CD4-positive, CD25-positive, alpha-beta regulatory T cell (primary cell): ENCODE data around the gene OPA1. TPM values are rescaled to one million over a fixed set of nuclear protein-coding genes. Genes with fewer than 3 reads are reported as not detected.
A peak's percentile ranks its signal among the peaks of the same experiment; 100 is the strongest.
"Not testable (repeated sequence)": the region's sequence is repeated elsewhere in the genome, so short reads cannot be mapped to it uniquely, and the experiment has no call there.

Source experiments
- ATAC-seq, 2 donors: fragments of 150-1000 bp; cut with Tn5 transposase; one replicate each; pipeline ENCODE4 v1.10.0; 2021; ENCODE audit warnings: low read depth in 2 of 2, moderate number of reproducible peaks in 2 of 2, moderate library complexity in 1 of 2
- DNase-seq, 3 donors: peaks; one replicate each; pipeline versions ENCODE4 v3.0.0 to v3.0.0-alpha.2; 2012 to 2022; ENCODE audit warnings: mixed read lengths in 1 of 3
- H3K27ac ChIP-seq: one replicate; pipeline ENCODE4 v1.7.0; 2013; ENCODE audit warnings: mild to moderate bottlenecking, low read length; ENCODE audit not compliant: insufficient read depth, poor library complexity, severe bottlenecking
- H3K27me3 ChIP-seq: one replicate; pipeline ENCODE4 v1.7.0; 2013; ENCODE audit warnings: low read length; ENCODE audit not compliant: control insufficient read depth, insufficient read depth
- H3K36me3 ChIP-seq: one replicate; pipeline ENCODE4 v1.7.0; 2013; ENCODE audit warnings: mild to moderate bottlenecking, low read length, moderate library complexity; ENCODE audit not compliant: control insufficient read depth, insufficient read depth
- H3K4me1 ChIP-seq: 2 replicates; pipeline ENCODE4 v1.7.0; 2013; ENCODE audit warnings: mild to moderate bottlenecking, low read length; ENCODE audit not compliant: insufficient read depth, control insufficient read depth, poor library complexity, severe bottlenecking
- H3K4me3 ChIP-seq: one replicate; pipeline ENCODE4 v1.7.0; 2013; ENCODE audit warnings: low read depth, mild to moderate bottlenecking, low read length, moderate library complexity
- H3K9me3 ChIP-seq, 2 experiments: 1 replicate in 1 of 2; 2 replicates in 1 of 2; pipeline ENCODE4 v1.7.0; 2013; ENCODE audit warnings: low read length in 2 of 2, mild to moderate bottlenecking in 1 of 2, moderate library complexity in 1 of 2; ENCODE audit not compliant: control insufficient read depth in 2 of 2
- H3K27ac Mint-ChIP-seq, 3 donors: one replicate each; pipeline ENCODE4 v1.8.0; 2020 to 2022; ENCODE audit warnings: mild to moderate bottlenecking in 3 of 3, mixed read lengths in 3 of 3, moderate library complexity in 2 of 3
- H3K27me3 Mint-ChIP-seq: one replicate; pipeline ENCODE4 v1.8.0; 2022; ENCODE audit warnings: mild to moderate bottlenecking, mixed read lengths
- H3K36me3 Mint-ChIP-seq: one replicate; pipeline ENCODE4 v1.8.0; 2020; ENCODE audit warnings: mixed read lengths
- H3K4me1 Mint-ChIP-seq, 4 donors: one replicate each; pipeline ENCODE4 v1.8.0; 2020 to 2022; ENCODE audit warnings: mixed read lengths in 4 of 4, mild to moderate bottlenecking in 1 of 4
- H3K4me3 Mint-ChIP-seq, 4 donors: one replicate each; pipeline ENCODE4 v1.8.0; 2020 to 2022; ENCODE audit warnings: mild to moderate bottlenecking in 4 of 4, mixed read lengths in 4 of 4, moderate library complexity in 3 of 4
- H3K9me3 Mint-ChIP-seq, 7 donors: one replicate each; pipeline ENCODE4 v1.8.0; 2020 to 2022; ENCODE audit warnings: mixed read lengths in 7 of 7, mild to moderate bottlenecking in 3 of 7, moderate library complexity in 2 of 7
- polyA plus RNA-seq, 4 donors: library from polyadenylated mRNA; unstranded; fragments of 300-500 nt; fragmentation: Illumina TruSeq; gene quantifications; one replicate each; pipeline ENCODE4 v1.2.3, GENCODE V29; 2021
- total RNA-seq: library from RNA; stranded (reverse); gene quantifications from one replicate; pipeline ENCODE4 v1.2.3, GENCODE V29; 2022

The OPA1 gene
- total and polyA plus RNA-seq, 5 donors from 2014 or later: 20.3 to 57.4 (median 22.9) TPM

DNA sequence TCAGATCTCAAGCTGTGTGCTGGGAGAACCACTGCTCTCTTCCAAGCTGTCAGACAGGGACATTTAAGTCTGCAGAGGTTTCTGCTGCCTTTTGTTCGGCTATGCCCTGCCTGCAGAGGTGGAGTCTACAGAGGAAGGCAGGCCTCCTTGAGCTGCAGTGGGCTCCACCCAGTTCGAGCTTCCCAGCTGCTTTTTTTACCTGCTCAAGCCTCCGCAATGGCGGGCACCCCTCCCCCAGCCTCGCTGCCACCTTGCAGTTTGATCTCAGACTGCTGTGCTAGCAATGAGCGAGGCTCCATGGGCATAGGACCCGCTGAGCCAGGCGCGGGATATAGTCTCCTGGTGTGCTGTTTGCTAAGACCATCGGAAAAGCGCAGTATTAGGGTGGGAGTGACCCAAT is 17.5 kb downstream of the OPA1 start:
- H3K27ac ChIP-seq, H3K36me3 ChIP-seq, H3K27me3 ChIP-seq, H3K4me3 Mint-ChIP-seq, H3K27me3 Mint-ChIP-seq, H3K4me1 ChIP-seq, H3K27ac Mint-ChIP-seq, DNase-seq, H3K4me3 ChIP-seq, H3K9me3 Mint-ChIP-seq, ATAC-seq: not testable (repeated sequence)
- H3K4me1 Mint-ChIP-seq: peaks cover 17 to 55% (median 36%) of the 10 kb centered on the region in 4 donors
- peaks cover 27% of the 10 kb centered on the region for H3K36me3 Mint-ChIP-seq
- H3K9me3 ChIP-seq: peaks cover 9 to 14% of the 10 kb centered on the region in 2 experiments

DNA sequence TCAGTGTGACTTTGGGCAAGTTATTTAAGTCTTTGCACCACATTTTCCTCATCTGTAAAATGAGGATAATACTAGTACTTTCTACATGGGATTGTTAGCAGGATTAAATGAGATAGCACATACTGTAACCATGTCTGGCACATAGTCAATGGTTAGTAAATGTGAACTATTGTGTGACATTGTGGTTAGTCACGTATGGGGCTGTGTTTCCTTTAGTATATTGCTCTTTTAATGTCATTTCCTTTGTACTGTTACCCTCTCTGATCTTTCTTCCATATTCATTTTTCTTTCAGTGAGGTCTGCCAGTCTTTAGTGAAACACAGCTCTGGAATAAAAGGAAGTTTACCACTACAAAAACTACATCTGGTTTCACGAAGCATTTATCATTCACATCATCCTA is 21.4 kb downstream of the OPA1 start:
- Histone ChIP-seq H3K4me3 (peak overlapping the region; percentile 17), H3K4me1 (peaks cover 9% of the 10 kb centered on the region), H3K27ac (no peak overlapping the region), H3K27me3 (no peaks in the 10 kb centered on the region), H3K9me3 (peaks cover 9 to 14% of the 10 kb centered on the region in 2 experiments), H3K36me3 (peaks cover 39% of the 10 kb centered on the region)
- DNase-seq (peak in 1 of 3 donors; percentile 43), ATAC-seq (peak; percentile 31 to 48)
- Mint-ChIP-seq H3K27ac (peak overlapping the region in 2 of 3 donors; percentile 29 to 37), H3K9me3 (peaks cover 0 to 3% (median 0%) of the 10 kb centered on the region in 7 donors), H3K4me3 (peak overlapping the region in 1 of 4 donors; percentile 19), H3K27me3 (no peaks in the 10 kb centered on the region), H3K4me1 (peaks cover 17 to 30% (median 22%) of the 10 kb centered on the region in 4 donors), H3K36me3 (peaks cover 28% of the 10 kb centered on the region)

DNA sequence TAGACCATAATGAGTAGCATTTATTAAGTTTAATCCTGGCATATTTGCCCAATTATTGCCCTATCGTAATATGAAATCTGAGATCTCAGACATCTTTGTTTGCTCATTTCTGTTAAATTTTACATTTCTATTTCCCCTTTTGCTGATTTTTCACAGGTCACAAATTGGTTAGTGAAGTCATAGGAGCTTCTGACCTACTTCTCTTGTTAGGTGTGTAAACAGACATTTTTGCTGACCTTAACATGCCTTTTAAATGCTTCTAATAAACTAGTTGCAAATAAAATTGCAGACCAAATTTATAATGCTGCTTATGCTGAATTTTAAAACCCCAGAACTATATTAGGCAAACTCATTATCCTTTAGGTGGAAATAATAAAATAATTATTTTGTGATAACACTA is 24.6 kb downstream of the OPA1 start:
- no peaks in the 10 kb centered on the region for H3K27me3 Mint-ChIP-seq
- no peaks in the 10 kb centered on the region for H3K9me3 Mint-ChIP-seq
- Histone ChIP-seq H3K4me1 (peaks cover 12% of the 10 kb centered on the region), H3K27me3 (no peaks in the 10 kb centered on the region), H3K36me3 (peaks cover 56% of the 10 kb centered on the region), H3K4me3 (no peak overlapping the region), H3K9me3 (peaks cover 3 to 8% of the 10 kb centered on the region in 2 experiments), H3K27ac (no peak overlapping the region)
- H3K4me1 Mint-ChIP-seq: peaks cover 27 to 37% (median 31%) of the 10 kb centered on the region in 4 donors
- ATAC-seq (no peak), DNase-seq (no peak)
- peaks cover 35% of the 10 kb centered on the region for H3K36me3 Mint-ChIP-seq
- no peak overlapping the region for H3K4me3 Mint-ChIP-seq
- no peak overlapping the region for H3K27ac Mint-ChIP-seq

DNA sequence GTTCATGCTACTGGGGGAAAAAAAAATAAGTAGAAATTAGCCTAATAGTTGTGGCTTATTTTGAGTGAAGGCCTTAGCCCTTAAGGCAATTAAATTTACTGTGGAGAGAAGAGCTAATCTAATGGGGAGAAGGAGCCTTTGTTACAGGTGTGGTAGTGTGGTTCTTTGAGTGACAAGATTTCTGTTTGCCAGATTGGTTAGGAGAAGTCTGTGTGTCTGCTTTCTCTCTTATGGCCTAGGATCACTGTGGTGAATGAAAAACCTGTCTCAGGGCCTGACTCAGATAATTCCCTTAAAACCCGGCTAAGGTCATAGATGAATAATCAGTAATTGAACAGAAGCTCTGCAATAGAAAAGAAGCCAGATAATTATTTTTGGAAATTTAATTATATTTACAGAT is 27.0 kb downstream of the OPA1 start:
- Mint-ChIP-seq H3K4me1 (peaks cover 13 to 43% (median 23%) of the 10 kb centered on the region in 4 donors), H3K9me3 (no peaks in the 10 kb centered on the region), H3K27me3 (no peaks in the 10 kb centered on the region), H3K36me3 (peaks cover 36% of the 10 kb centered on the region), H3K4me3 (peak overlapping the region in 1 of 4 donors; percentile 2), H3K27ac (no peak overlapping the region)
- DNase-seq (no peak), ATAC-seq (no peak)
- Histone ChIP-seq H3K27ac (peak overlapping the region; percentile 14), H3K4me1 (peaks cover 3% of the 10 kb centered on the region), H3K9me3 (no peaks in the 10 kb centered on the region), H3K27me3 (no peaks in the 10 kb centered on the region), H3K4me3 (no peak overlapping the region), H3K36me3 (peaks cover 57% of the 10 kb centered on the region)

DNA sequence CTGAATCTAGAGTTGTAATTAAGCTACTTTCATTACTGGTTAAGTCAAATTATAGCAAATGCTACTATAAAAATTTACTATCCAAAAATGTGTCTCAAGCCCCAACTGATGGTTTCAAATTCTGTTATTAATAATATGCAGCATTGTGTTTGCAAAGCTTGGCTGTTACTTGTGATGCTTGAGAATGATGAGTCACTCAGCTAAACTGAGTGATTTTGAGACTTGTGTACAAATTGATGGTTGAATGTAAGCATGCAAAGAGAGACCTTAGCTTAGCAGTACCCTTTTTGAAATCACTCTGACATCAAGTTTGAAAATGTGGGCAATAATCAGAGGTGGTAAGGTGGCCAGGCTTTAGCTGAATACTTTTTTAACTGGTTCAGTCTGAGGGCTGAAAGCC is 27.6 kb downstream of the OPA1 start:
- no peak overlapping the region for H3K4me3 Mint-ChIP-seq

DNA sequence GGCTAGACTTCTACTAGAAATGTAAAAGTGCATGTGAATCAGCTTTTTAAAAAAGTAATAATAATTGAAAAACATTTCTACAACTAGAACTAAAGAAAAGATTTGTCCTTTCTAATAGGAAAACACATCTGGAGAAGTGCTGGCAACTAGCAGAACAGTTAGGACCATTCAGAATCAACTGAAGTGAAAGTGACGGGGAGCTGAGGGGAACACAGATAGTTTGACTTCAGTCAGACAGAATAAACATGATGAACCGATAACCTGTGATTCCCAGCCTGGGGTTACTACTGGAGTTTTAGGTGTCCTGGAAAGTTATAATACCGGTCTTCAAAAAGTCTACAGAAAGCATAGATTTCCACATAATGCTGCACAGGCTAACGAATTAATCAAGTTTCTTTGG is 28.1 kb downstream of the OPA1 start:
- H3K36me3 Mint-ChIP-seq: peaks cover 30% of the 10 kb centered on the region
- Histone ChIP-seq H3K36me3 (peaks cover 57% of the 10 kb centered on the region), H3K27ac (no peak overlapping the region)

More for the DNA sequence above, 27.6 kb downstream of the OPA1 start:
- H3K27me3 ChIP-seq: no peaks in the 10 kb centered on the region
- Mint-ChIP-seq H3K36me3 (peaks cover 31% of the 10 kb centered on the region), H3K27me3 (no peaks in the 10 kb centered on the region), H3K4me1 (peaks cover 12 to 41% (median 22%) of the 10 kb centered on the region in 4 donors), H3K9me3 (no peaks in the 10 kb centered on the region), H3K27ac (peak overlapping the region in 1 of 3 donors; percentile 26)
- peaks cover 56% of the 10 kb centered on the region for H3K36me3 ChIP-seq
- H3K27ac ChIP-seq: no peak overlapping the region
- H3K4me3 ChIP-seq: no peak overlapping the region
- H3K4me1 ChIP-seq: peaks cover 3% of the 10 kb centered on the region
- H3K9me3 ChIP-seq: no peaks in the 10 kb centered on the region
- DNase-seq (peak in 1 of 3 donors; percentile 53), ATAC-seq (no peak)

DNA sequence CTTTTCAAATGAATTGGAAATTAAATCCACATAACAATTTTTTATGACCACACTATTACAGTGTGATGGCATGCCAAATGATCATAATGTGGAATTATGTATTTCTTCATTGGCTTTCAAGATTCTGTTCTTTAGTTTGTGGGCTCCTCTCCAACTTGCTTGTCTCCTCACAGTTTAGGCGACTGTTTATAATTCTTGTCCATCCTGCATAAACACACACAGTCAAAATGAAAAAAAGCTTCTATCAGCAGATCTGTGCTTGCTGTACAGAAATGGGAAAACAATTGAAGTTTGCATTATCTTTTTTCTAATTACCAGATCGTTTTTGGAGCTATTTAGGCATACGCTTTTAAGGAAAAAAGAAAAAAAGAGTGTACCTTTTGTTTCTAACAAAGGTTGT is 37.0 kb downstream of the OPA1 start:
- Mint-ChIP-seq H3K27me3 (no peaks in the 10 kb centered on the region), H3K36me3 (peaks cover 22% of the 10 kb centered on the region), H3K27ac (no peak overlapping the region), H3K4me3 (no peak overlapping the region), H3K4me1 (no peaks in the 10 kb centered on the region), H3K9me3 (no peaks in the 10 kb centered on the region)
- no peak for DNase-seq
- Histone ChIP-seq H3K4me1 (no peaks in the 10 kb centered on the region), H3K27ac (no peak overlapping the region), H3K9me3 (no peaks in the 10 kb centered on the region), H3K27me3 (no peaks in the 10 kb centered on the region), H3K36me3 (peaks cover 25% of the 10 kb centered on the region), H3K4me3 (no peak overlapping the region)
- no peak for ATAC-seq

More for the DNA sequence above, 28.1 kb downstream of the OPA1 start:
- no peak overlapping the region for H3K4me3 ChIP-seq
- no peaks in the 10 kb centered on the region for H3K27me3 ChIP-seq
- no peaks in the 10 kb centered on the region for H3K27me3 Mint-ChIP-seq
- no peaks in the 10 kb centered on the region for H3K9me3 Mint-ChIP-seq
- DNase-seq (no peak), ATAC-seq (no peak)
- no peaks in the 10 kb centered on the region for H3K9me3 ChIP-seq
- peak overlapping the region in 1 of 3 donors; percentile 26 for H3K27ac Mint-ChIP-seq
- no peak overlapping the region for H3K4me3 Mint-ChIP-seq
- peaks cover 3% of the 10 kb centered on the region for H3K4me1 ChIP-seq
- H3K4me1 Mint-ChIP-seq: peaks cover 12 to 41% (median 22%) of the 10 kb centered on the region in 4 donors

DNA sequence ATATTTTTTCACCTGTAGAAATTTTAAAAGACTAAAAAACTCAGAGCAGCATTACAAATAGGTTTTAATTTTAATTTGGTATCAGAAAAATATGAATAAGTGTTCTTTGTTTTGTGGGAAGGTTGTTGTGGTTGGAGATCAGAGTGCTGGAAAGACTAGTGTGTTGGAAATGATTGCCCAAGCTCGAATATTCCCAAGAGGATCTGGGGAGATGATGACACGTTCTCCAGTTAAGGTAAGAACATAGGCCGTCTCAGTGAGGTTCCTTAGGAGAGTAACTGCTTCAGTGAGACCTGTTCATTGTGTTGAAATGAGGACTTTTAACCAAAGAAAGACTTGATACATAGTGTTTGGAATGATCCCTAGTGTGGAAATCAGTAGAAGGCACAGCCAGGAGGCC is 44.8 kb downstream of the OPA1 start:
- Mint-ChIP-seq H3K4me1 (peaks cover 0 to 1% (median 0%) of the 10 kb centered on the region in 4 donors), H3K36me3 (peaks cover 17% of the 10 kb centered on the region), H3K9me3 (peaks cover 0 to 1% (median 0%) of the 10 kb centered on the region in 7 donors), H3K4me3 (no peak overlapping the region), H3K27ac (no peak overlapping the region), H3K27me3 (no peaks in the 10 kb centered on the region)
- Histone ChIP-seq H3K27ac (no peak overlapping the region), H3K4me3 (no peak overlapping the region), H3K27me3 (no peaks in the 10 kb centered on the region), H3K4me1 (no peaks in the 10 kb centered on the region), H3K36me3 (peaks cover 57% of the 10 kb centered on the region), H3K9me3 (no peaks in the 10 kb centered on the region)
- no peak for ATAC-seq
- no peak for DNase-seq
